B cell (primary cell): ENCODE results near the gene RPL10A. TPM values are rescaled to one million over a fixed set of nuclear protein-coding genes. Genes with fewer than 3 reads are reported as not detected.

Experiments
- ATAC-seq: fragments of 200-7000 bp; cut with Tn5 transposase; one replicate; pipeline ENCODE4 v1.10.0; 2021; ENCODE audit warnings: low read depth, mild to moderate bottlenecking, moderate number of reproducible peaks, moderate library complexity
- CTCF ChIA-PET: fragments of 350-600 bp; sonication (Branson Sonifier 250); formaldehyde crosslinking; loops from one replicate; lab custom pipeline; 2021; ENCODE audit warnings: antibody characterized with exemption, inconsistent platforms; lab: Charles Lee
- POLR2A ChIA-PET: fragments of 350-600 bp; sonication (Branson Sonifier 250); formaldehyde crosslinking; loops from one replicate; lab custom pipeline; 2021; ENCODE audit warnings: antibody characterized with exemption; lab: Charles Lee
- DNase-seq: peaks from one replicate; pipeline ENCODE4 v3.0.0; 2013
- H2AFZ ChIP-seq: 2 replicates; pipeline ENCODE4 v1.6.1; 2012; ENCODE audit warnings: mild to moderate bottlenecking, low read depth, low read length; ENCODE audit not compliant: insufficient read depth, poor library complexity, severe bottlenecking
- H3K27ac ChIP-seq, 2 donors: 1 replicate in 1 of 2; 2 replicates in 1 of 2; pipeline ENCODE4 v1.5.1; 2012 to 2013; ENCODE audit warnings: low read length in 2 of 2, mild to moderate bottlenecking in 2 of 2, moderate library complexity in 1 of 2
- H3K27me3 ChIP-seq, 4 experiments: fragments of 200-600 bp in 1 of 4; sonication (generic) in 1 of 4; replicated peaks in 1 of 4; 1 replicate in 2 of 4; 2 replicates in 2 of 4; pipeline versions ENCODE4 v1.6.1 to v1.7.0; 2013 to 2016; ENCODE audit warnings: low read length in 3 of 4, mild to moderate bottlenecking in 2 of 4, mixed read lengths in 1 of 4, moderate library complexity in 1 of 4; ENCODE audit not compliant: insufficient read depth in 4 of 4, control insufficient read depth in 3 of 4; ENCODE audit errors: control extremely low read depth in 1 of 4
- H3K36me3 ChIP-seq, 2 experiments: replicated peaks in 1 of 2; 1 replicate in 1 of 2; 2 replicates in 1 of 2; pipeline versions ENCODE4 v1.6.1 to v1.7.1; 2013; ENCODE audit warnings: low read length in 1 of 2; ENCODE audit not compliant: insufficient read depth in 2 of 2, control insufficient read depth in 1 of 2; ENCODE audit errors: control extremely low read depth in 1 of 2, extremely low read depth in 1 of 2
- H3K4me1 ChIP-seq, 2 donors: fragments of 200-600 bp in 1 of 2; sonication (generic) in 1 of 2; 1 replicate in 1 of 2; 2 replicates in 1 of 2; pipeline versions ENCODE4 v1.5.1 to v1.6.1; 2013 to 2017; ENCODE audit warnings: low read length in 2 of 2; ENCODE audit not compliant: control insufficient read depth in 2 of 2, insufficient read depth in 2 of 2
- H3K4me2 ChIP-seq: replicated peaks from 2 replicates; pipeline ENCODE3; 2012; ENCODE audit warnings: mild to moderate bottlenecking, low read depth, low read length; ENCODE audit not compliant: poor library complexity, severe bottlenecking
- H3K4me3 ChIP-seq, 5 experiments: fragments of 200-600 bp in 1 of 5; sonication (generic) in 1 of 5; 1 replicate in 3 of 5; 2 replicates in 2 of 5; pipeline versions ENCODE4 v1.5.1 to v1.7.0; 2011 to 2016; ENCODE audit warnings: low read length in 4 of 5, mild to moderate bottlenecking in 4 of 5, low read depth in 2 of 5, control low read depth in 1 of 5, moderate library complexity in 1 of 5; ENCODE audit not compliant: insufficient read depth in 1 of 5; ENCODE audit errors: control extremely low read depth in 1 of 5, extremely low read depth in 1 of 5
- H3K79me2 ChIP-seq: fragments of 200-600 bp; sonication (generic); one replicate; pipeline ENCODE4 v1.6.0; 2016; ENCODE audit warnings: low read length; ENCODE audit not compliant: control insufficient read depth, insufficient read depth
- H3K9ac ChIP-seq: fragments of 200-600 bp; sonication (generic); 2 replicates; pipeline ENCODE4 v1.6.1; 2017; ENCODE audit warnings: mild to moderate bottlenecking, low read length, moderate library complexity
- H3K9me3 ChIP-seq, 3 donors: one replicate each; pipeline versions ENCODE4 v1.6.1 to v1.7.1; 2013; ENCODE audit warnings: low read length in 2 of 3; ENCODE audit not compliant: control insufficient read depth in 2 of 3, insufficient read depth in 1 of 3; ENCODE audit errors: control extremely low read depth in 1 of 3
- H4K20me1 ChIP-seq: 2 replicates; pipeline ENCODE4 v1.6.0; 2012; ENCODE audit warnings: mild to moderate bottlenecking, low read length; ENCODE audit not compliant: insufficient read depth, control insufficient read depth, poor library complexity, severe bottlenecking
- H3K27ac Mint-ChIP-seq: one replicate; pipeline ENCODE4 v1.8.0; 2021; ENCODE audit warnings: mixed read lengths
- H3K27me3 Mint-ChIP-seq: one replicate; pipeline ENCODE4 v1.8.0; 2021; ENCODE audit warnings: mixed read lengths
- H3K4me1 Mint-ChIP-seq: one replicate; pipeline ENCODE4 v1.8.0; 2021; ENCODE audit warnings: mixed read lengths
- H3K4me3 Mint-ChIP-seq: one replicate; pipeline ENCODE4 v1.8.0; 2021; ENCODE audit warnings: mixed read lengths
- H3K9me3 Mint-ChIP-seq: one replicate; pipeline ENCODE4 v1.8.0; 2022; ENCODE audit warnings: mixed read lengths; ENCODE audit not compliant: insufficient read depth
- CTCF ChIP-seq: fragments of 200-600 bp; IDR thresholded peaks from one replicate; pipeline ENCODE4 v1.8.0; 2022; ENCODE audit warnings: antibody characterized with exemption, mild to moderate bottlenecking
- EZH2 ChIP-seq: IDR thresholded peaks from 2 replicates; pipeline ENCODE4 v1.6.1; 2012; ENCODE audit warnings: borderline replicate concordance, low read depth, mild to moderate bottlenecking, moderate library complexity, low read length; ENCODE audit not compliant: insufficient read depth, poor library complexity, severe bottlenecking
- WGBS: methylation state at CpG from one replicate; pipeline ENCODE4 v1.1.5; 2013; ENCODE audit warnings: missing lambda C conversion rate; ENCODE audit not compliant: insufficient coverage; 5-methylcytosine and 5-hydroxymethylcytosine counted together
- intact Hi-C: fragments of 100-400 bp; cut with micrococcal nuclease; formaldehyde crosslinking; loops from one replicate; pipeline ENCODE4 v1.10.0; 2022
- polyA plus RNA-seq: library from polyadenylated mRNA; depleted of rRNA; stranded (reverse); fragments of >200 nt; gene quantifications from 2 replicates; pipeline ENCODE4 v1.2.3, GENCODE V29; 2012
- total RNA-seq, 2 donors: library from RNA; stranded (reverse); fragments of 120-200 nt in 1 of 2; gene quantifications; 1 replicate in 1 of 2; 2 replicates in 1 of 2; pipeline versions ENCODE4 v1.2.3 to v1.2.4, GENCODE V29; 2013 to 2022

RPL10A gene
- total and polyA plus RNA-seq, 2 donors (not counting 1 experiment from before 2014, with no cell fraction given) = 1,687 to 3,150 TPM

- no peak overlapping the region for H3K27ac Mint-ChIP-seq
- H3K36me3 ChIP-seq = no peaks in the 10 kb centered on the region
- H3K27ac ChIP-seq = no peak overlapping the region
- H3K27me3 ChIP-seq = peaks cover 0 to 32% (median 12%) of the 10 kb centered on the region in 4 experiments
- ChIA-PET POLR2A (interaction anchor here (0.6 kb wide), 1 partner anchor 157 kb away, joined by 3 read pairs; no protein-coding TSS in a partner anchor), CTCF (interaction anchor here (0.8 kb wide), 1 partner anchor 233 kb away, joined by 3 read pairs; the partner anchor contains the start of gene ARMC12)
- intact Hi-C loops = no loop called here
- H3K4me1 Mint-ChIP-seq = peaks cover 3% of the 10 kb centered on the region
- no peaks in the 10 kb centered on the region for H3K79me2 ChIP-seq
- WGBS = 7% methylated on average over 15 of the region's 15 CpGs
- ATAC-seq = no peak
- no peaks in the 10 kb centered on the region for H4K20me1 ChIP-seq
- DNase-seq = no peak
- no peak overlapping the region for H2AFZ ChIP-seq
- peaks cover 45% of the 10 kb centered on the region for H3K27me3 Mint-ChIP-seq
- no peak overlapping the region for H3K4me3 ChIP-seq
- H3K9me3 Mint-ChIP-seq = no peaks in the 10 kb centered on the region
- no peak overlapping the region for H3K9ac ChIP-seq
- H3K4me2 ChIP-seq = no peak overlapping the region
- peaks cover 0 to 7% (median 0%) of the 10 kb centered on the region in 3 donors for H3K9me3 ChIP-seq
- H3K4me1 ChIP-seq = peaks cover 1 to 3% of the 10 kb centered on the region in 2 donors
- TF ChIP-seq CTCF (no peak), EZH2 (no peak)
- no peak overlapping the region for H3K4me3 Mint-ChIP-seq
These were observed 35.3 kb downstream of the RPL10A start for GRCh38 chr6:35503534-35503933.

GRCh38 chr6:35505999-35506412 is 37.8 kb downstream of the RPL10A start:
- 92% methylated on average over 20 of the region's 21 CpGs for WGBS
- intact Hi-C loops = no loop called here
- Mint-ChIP-seq H3K27me3 (peaks cover 41% of the 10 kb centered on the region), H3K9me3 (no peaks in the 10 kb centered on the region), H3K27ac (no peak overlapping the region), H3K4me1 (peaks cover 5% of the 10 kb centered on the region), H3K4me3 (no peak overlapping the region)
- Histone ChIP-seq H3K4me2 (no peak overlapping the region), H3K4me3 (no peak overlapping the region), H3K27me3 (peaks cover 0 to 29% (median 12%) of the 10 kb centered on the region in 4 experiments), H3K36me3 (no peaks in the 10 kb centered on the region), H3K9ac (no peak overlapping the region), H3K4me1 (peaks cover under 1 to 6% of the 10 kb centered on the region in 2 donors), H3K9me3 (peaks cover 0 to 6% (median 0%) of the 10 kb centered on the region in 3 donors), H4K20me1 (no peaks in the 10 kb centered on the region), H2AFZ (no peak overlapping the region), H3K79me2 (no peaks in the 10 kb centered on the region), H3K27ac (no peak overlapping the region)
- ATAC-seq (no peak), DNase-seq (no peak)
- CTCF ChIA-PET = no interaction called here
- POLR2A ChIA-PET = no interaction called here
- TF ChIP-seq EZH2 (no peak), CTCF (no peak)
